WTC11 (cell line): Measurements from ENCODE around the gene C1orf35. TPM values are rescaled to one million over a fixed set of nuclear protein-coding genes. Genes with fewer than 3 reads are reported as not detected.

Experiments
- ATAC-seq: fragments of 200-7000 bp; cut with Tn5 transposase; 2 replicates; pipeline ENCODE4 v1.10.0; 2021; ENCODE audit warnings: mild to moderate bottlenecking, moderate library complexity
- CTCF ChIA-PET: fragments of 300-600 bp; sonication (Branson Sonifier 250); formaldehyde crosslinking; loops from one replicate; lab custom pipeline; 2021; ENCODE audit warnings: antibody characterized with exemption; lab: Charles Lee
- POLR2A ChIA-PET: fragments of 350-600 bp; sonication (Branson Sonifier 250); formaldehyde crosslinking; loops from one replicate; lab custom pipeline; 2021; ENCODE audit warnings: antibody characterized with exemption; lab: Charles Lee
- DNase-seq: peaks from one replicate; pipeline ENCODE4 v3.0.0; 2021; ENCODE audit warnings: low spot score
- H3K27ac Mint-ChIP-seq: 2 replicates; pipeline ENCODE4 v1.8.0; 2021; ENCODE audit warnings: mixed read lengths
- H3K27me3 Mint-ChIP-seq: 2 replicates; pipeline ENCODE4 v1.8.0; 2021; ENCODE audit warnings: low read depth, mild to moderate bottlenecking, moderate library complexity, mixed read lengths
- H3K36me3 Mint-ChIP-seq: 2 replicates; pipeline ENCODE4 v1.8.0; 2021; ENCODE audit warnings: mixed read lengths
- H3K4me1 Mint-ChIP-seq: 2 replicates; pipeline ENCODE4 v1.8.0; 2022; ENCODE audit warnings: mixed read lengths
- H3K4me3 Mint-ChIP-seq: 2 replicates; pipeline ENCODE4 v1.8.0; 2021; ENCODE audit warnings: mild to moderate bottlenecking, moderate library complexity, mixed read lengths
- H3K9me3 Mint-ChIP-seq: 2 replicates; pipeline ENCODE4 v1.8.0; 2021; ENCODE audit warnings: mixed read lengths
- AFF4 ChIP-seq: sonication (generic); formaldehyde crosslinking; IDR thresholded peaks from 2 replicates; pipeline ENCODE4 v1.8.1; 2023; ENCODE audit warnings: mild to moderate bottlenecking, missing genetic modification reagents, borderline replicate concordance
- CBFB ChIP-seq: sonication (generic); formaldehyde crosslinking; IDR thresholded peaks from 2 replicates; pipeline ENCODE4 v1.8.1; 2022; ENCODE audit warnings: mild to moderate bottlenecking, low read depth, missing genetic modification reagents
- E2F5 ChIP-seq: sonication (generic); formaldehyde crosslinking; IDR thresholded peaks from 2 replicates; pipeline ENCODE4 v1.8.1; 2022; ENCODE audit warnings: mild to moderate bottlenecking, moderate library complexity, missing genetic modification reagents
- ESRRA ChIP-seq: sonication (generic); formaldehyde crosslinking; IDR thresholded peaks from 2 replicates; pipeline ENCODE4 v1.8.1; 2022; ENCODE audit warnings: mild to moderate bottlenecking, missing genetic modification reagents, borderline replicate concordance
- FOXP4 ChIP-seq: sonication (generic); formaldehyde crosslinking; IDR thresholded peaks from 2 replicates; pipeline ENCODE4 v1.8.0; 2022; ENCODE audit warnings: mild to moderate bottlenecking, missing genetic modification reagents
- GTF2I ChIP-seq: fragments of 250-450 bp; sonication (Bioruptor Pico); conservative IDR thresholded peaks from 2 replicates; pipeline ENCODE4 v1.4.0; 2021; ENCODE audit warnings: mild to moderate bottlenecking
- IRF1 ChIP-seq: sonication (generic); formaldehyde crosslinking; IDR thresholded peaks from 2 replicates; pipeline ENCODE4 v1.8.0; 2023; ENCODE audit warnings: missing genetic modification reagents
- KAT7 ChIP-seq: sonication (generic); formaldehyde crosslinking; IDR thresholded peaks from 2 replicates; pipeline ENCODE4 v1.8.1; 2023; ENCODE audit warnings: missing genetic modification reagents, mild to moderate bottlenecking, borderline replicate concordance
- RELA ChIP-seq: sonication (generic); formaldehyde crosslinking; IDR thresholded peaks from 2 replicates; pipeline ENCODE4 v1.8.1; 2022; ENCODE audit warnings: missing genetic modification reagents, mild to moderate bottlenecking, borderline replicate concordance
- SMAD3 ChIP-seq: sonication (generic); formaldehyde crosslinking; IDR thresholded peaks from 2 replicates; pipeline ENCODE4 v1.8.0; 2022; ENCODE audit warnings: missing genetic modification reagents, mild to moderate bottlenecking, borderline replicate concordance
- SMAD4 ChIP-seq: sonication (generic); formaldehyde crosslinking; IDR thresholded peaks from 2 replicates; pipeline ENCODE4 v1.8.0; 2022; ENCODE audit warnings: mild to moderate bottlenecking, missing genetic modification reagents
- SOX15 ChIP-seq: fragments of 250-450 bp; sonication (Bioruptor Pico); IDR thresholded peaks from 2 replicates; pipeline ENCODE4 v1.9.0; 2021; ENCODE audit warnings: mild to moderate bottlenecking
- TEAD1 ChIP-seq: sonication (generic); formaldehyde crosslinking; IDR thresholded peaks from 2 replicates; pipeline ENCODE4 v1.8.0; 2022; ENCODE audit warnings: mild to moderate bottlenecking, missing genetic modification reagents
- USF1 ChIP-seq: sonication (generic); formaldehyde crosslinking; IDR thresholded peaks from 2 replicates; pipeline ENCODE4 v1.8.0; 2022; ENCODE audit warnings: mild to moderate bottlenecking, missing genetic modification reagents
- ZNF121 ChIP-seq: sonication (generic); formaldehyde crosslinking; IDR thresholded peaks from 2 replicates; pipeline ENCODE4 v1.8.0; 2023; ENCODE audit warnings: missing genetic modification reagents
- ZNF512 ChIP-seq: sonication (generic); formaldehyde crosslinking; IDR thresholded peaks from 2 replicates; pipeline ENCODE4 v1.8.1; 2022; ENCODE audit warnings: missing genetic modification reagents, borderline replicate concordance
- ZNF532 ChIP-seq: fragments of 250-450 bp; sonication (Bioruptor Pico); IDR thresholded peaks from 2 replicates; pipeline ENCODE4 v1.9.0; 2021; ENCODE audit warnings: mild to moderate bottlenecking, borderline replicate concordance
- ZNF671 ChIP-seq: fragments of 250-450 bp; sonication (Bioruptor Pico); IDR thresholded peaks from 2 replicates; pipeline ENCODE4 v1.8.0; 2021; ENCODE audit warnings: mild to moderate bottlenecking
- total RNA-seq: library from RNA; stranded (reverse); gene quantifications from 3 replicates; pipeline ENCODE4 v1.2.3, GENCODE V29; 2021

C1orf35 gene
- total RNA-seq, 1 experiment from 2014 or later: 33.8 TPM

GRCh38 chr1:228139406-228139930 is 36.3 kb upstream of the C1orf35 start:
- Mint-ChIP-seq H3K4me1 (peaks cover 7% of the 10 kb centered on the region; the same call in 1 of the 2 replicates), H3K36me3 (no peaks in the 10 kb centered on the region), H3K4me3 (peak overlapping the region; percentile 88), H3K27me3 (peaks cover 41% of the 10 kb centered on the region), H3K27ac (peak overlapping the region; percentile 94), H3K9me3 (no peaks in the 10 kb centered on the region)
- ChIA-PET CTCF (interaction anchor here (2.5 to 2.7 kb wide), 2 partner anchors 9 to 26 kb away, joined by 13 to 14 read pairs; partner anchors contain the start of gene IBA57), POLR2A (no interaction called here)
- ATAC-seq (no peak), DNase-seq (no peak)
- TF ChIP-seq CBFB (CRISPR knock-in tag): no peak
- no peak for TF ChIP-seq IRF1 (CRISPR knock-in tag)
- no peak for TF ChIP-seq RELA (CRISPR knock-in tag)
- TF ChIP-seq E2F5: no peak
- TF ChIP-seq ZNF671 (CRISPR knock-in tag): no peak
- TF ChIP-seq SOX15 (CRISPR knock-in tag): no peak
- 0 out of 2 replicates have a peak, but pooled peaks have one; percentile 25 for TF ChIP-seq ZNF121 (CRISPR knock-in tag)
- no peak for TF ChIP-seq ESRRA (CRISPR knock-in tag)
- TF ChIP-seq KAT7: no peak
- TF ChIP-seq SMAD3: no peak
- no peak for TF ChIP-seq ZNF532 (CRISPR knock-in tag)
- TF ChIP-seq AFF4: no peak
- no peak for TF ChIP-seq ZNF512
- TF ChIP-seq TEAD1 (CRISPR knock-in tag): 0 out of 2 replicates have a peak, but pooled peaks have one; percentile 34
- peak; percentile 62; the same call in 1 of the 2 replicates for TF ChIP-seq GTF2I
- no peak for TF ChIP-seq FOXP4 (CRISPR knock-in tag)
- TF ChIP-seq USF1 (CRISPR knock-in tag): no peak
- no peak for TF ChIP-seq SMAD4 (CRISPR knock-in tag)
